ENCODE measurements around the gene GNAI3.

GNAI3 gene

DNA sequence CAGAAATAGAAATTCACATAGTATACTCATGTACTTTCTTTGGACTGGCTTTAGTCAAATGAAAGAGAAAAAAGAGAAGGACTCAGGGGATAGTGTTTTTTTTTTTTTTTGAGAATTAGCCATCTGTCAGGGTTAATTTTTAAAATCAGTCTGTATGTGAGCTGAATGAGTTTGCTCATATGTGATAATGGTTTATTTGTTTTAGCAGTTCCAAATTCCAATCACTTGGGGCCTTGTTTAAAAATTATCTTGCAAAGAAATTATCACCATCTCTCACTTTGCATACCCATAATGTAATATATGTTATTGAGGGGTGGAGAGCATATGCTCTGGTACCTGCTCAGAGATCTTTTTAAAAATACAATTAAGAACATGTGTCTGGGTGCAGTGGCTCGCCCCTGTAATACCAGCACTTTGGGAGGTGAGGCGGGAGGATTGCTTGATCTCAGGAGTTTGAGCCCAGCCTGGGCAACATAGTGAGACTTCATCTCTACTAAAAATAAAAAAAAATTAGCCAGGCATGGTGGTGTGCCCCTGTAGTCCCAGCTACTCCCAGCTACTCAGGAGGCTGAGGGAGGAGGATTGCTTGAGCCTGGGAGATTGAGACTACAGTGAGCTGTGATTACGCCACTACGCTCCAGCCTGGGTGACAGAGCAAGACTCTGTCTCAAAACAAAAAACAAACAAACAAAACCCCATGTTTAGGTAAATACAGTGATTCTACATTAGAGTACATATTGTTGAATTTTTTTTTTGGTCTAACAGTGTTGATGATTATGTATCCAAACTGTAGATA is 19.7 kb downstream of the GNAI3 start:
- TF ChIP-seq, protein P1, sequence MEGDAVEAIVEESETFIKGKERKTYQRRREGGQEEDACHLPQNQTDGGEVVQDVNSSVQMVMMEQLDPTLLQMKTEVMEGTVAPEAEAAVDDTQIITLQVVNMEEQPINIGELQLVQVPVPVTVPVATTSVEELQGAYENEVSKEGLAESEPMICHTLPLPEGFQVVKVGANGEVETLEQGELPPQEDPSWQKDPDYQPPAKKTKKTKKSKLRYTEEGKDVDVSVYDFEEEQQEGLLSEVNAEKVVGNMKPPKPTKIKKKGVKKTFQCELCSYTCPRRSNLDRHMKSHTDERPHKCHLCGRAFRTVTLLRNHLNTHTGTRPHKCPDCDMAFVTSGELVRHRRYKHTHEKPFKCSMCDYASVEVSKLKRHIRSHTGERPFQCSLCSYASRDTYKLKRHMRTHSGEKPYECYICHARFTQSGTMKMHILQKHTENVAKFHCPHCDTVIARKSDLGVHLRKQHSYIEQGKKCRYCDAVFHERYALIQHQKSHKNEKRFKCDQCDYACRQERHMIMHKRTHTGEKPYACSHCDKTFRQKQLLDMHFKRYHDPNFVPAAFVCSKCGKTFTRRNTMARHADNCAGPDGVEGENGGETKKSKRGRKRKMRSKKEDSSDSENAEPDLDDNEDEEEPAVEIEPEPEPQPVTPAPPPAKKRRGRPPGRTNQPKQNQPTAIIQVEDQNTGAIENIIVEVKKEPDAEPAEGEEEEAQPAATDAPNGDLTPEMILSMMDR (IDR thresholded peaks at IDR 0.05; ENCODE audit: low read depth, low read length), result no peak
- no peak overlapping the region for H3K4me3 ChIP-seq (ENCODE audit: low read depth, low read length)

DNA sequence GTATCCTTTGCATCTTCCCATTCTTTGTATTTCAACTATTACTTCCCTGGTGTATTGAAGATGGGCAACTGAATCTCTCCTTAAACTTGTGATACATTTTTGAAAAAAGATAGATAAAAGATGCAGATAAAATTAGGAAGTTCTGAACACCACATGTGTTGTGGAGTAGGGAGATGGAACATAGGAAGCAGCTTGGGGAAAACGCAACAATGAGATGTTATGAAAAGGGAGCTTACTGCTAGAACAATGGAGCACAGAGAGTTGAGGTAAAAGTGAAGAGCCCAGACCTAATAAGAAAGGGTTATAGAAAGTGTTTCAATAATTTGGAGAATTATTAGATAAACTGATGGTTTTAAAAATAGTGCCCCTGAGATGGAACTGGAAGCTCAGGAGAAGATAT is 20.9 kb downstream of the GNAI3 start:
- TF ChIP-seq, protein P1 (IDR thresholded peaks at IDR 0.05; ENCODE audit: low read depth, low read length), result no peak
- no peak overlapping the region for H3K4me3 ChIP-seq (ENCODE audit: low read depth, low read length)

DNA sequence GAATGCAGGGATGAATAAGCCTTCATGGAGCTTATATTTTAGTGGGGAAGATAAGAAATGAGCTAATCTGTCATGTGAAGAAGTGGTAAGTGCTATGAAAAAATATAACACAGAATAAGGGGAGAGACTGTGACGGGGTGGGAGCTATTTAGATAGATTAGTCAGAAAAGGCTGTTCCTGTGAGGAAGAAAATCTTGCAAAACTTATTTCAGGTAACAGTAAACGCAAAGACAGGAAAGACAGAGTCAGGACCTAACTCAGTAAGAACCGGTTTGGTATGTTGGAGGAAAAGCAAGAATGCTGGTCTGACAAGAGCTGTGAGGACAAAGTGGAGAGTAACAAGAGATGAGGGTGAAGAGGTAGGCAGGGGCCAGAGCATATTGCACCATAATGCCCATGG is 22.0 kb downstream of the GNAI3 start:
- TF ChIP-seq, protein P1 (IDR thresholded peaks at IDR 0.05; ENCODE audit: low read depth, low read length), result no peak
- H3K4me3 ChIP-seq (ENCODE audit: low read depth, low read length), result no peak overlapping the region

- no peak overlapping the region for H3K4me3 ChIP-seq (ENCODE audit: low read depth, low read length)
- TF ChIP-seq, protein P1 (IDR thresholded peaks at IDR 0.05; ENCODE audit: low read depth, low read length), result no peak
Observed at GRCh38 chr1:109573785-109574184, 25.4 kb downstream of the GNAI3 start.

- TF ChIP-seq, protein P1 (IDR thresholded peaks at IDR 0.05; ENCODE audit: low read depth, low read length), result no peak
- H3K4me3 ChIP-seq (ENCODE audit: low read depth, low read length), result no peak overlapping the region
Observed at GRCh38 chr1:109578947-109579443, 30.6 kb downstream of the GNAI3 start.

DNA sequence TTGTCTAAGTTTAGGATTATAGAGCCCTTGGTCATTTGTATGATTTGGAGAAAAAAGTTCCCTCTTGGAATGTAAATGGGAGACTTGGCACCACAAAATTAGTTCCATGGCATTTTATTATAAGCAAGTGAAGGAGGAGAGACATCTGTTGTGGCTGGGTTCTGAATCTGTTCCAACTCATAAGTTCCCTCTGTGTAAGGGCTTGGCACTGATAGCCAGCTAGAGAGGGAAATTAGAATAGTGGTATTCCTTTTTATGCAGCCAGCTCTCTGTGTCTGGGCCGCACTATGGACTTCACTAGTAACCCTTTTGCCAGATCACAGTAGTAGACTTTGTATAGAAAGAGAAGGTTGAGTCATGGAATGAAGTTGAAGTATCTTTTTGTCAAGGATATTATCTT is 31.1 kb downstream of the GNAI3 start:
- TF ChIP-seq, protein P1 (IDR thresholded peaks at IDR 0.05; ENCODE audit: low read depth, low read length), result no peak

DNA sequence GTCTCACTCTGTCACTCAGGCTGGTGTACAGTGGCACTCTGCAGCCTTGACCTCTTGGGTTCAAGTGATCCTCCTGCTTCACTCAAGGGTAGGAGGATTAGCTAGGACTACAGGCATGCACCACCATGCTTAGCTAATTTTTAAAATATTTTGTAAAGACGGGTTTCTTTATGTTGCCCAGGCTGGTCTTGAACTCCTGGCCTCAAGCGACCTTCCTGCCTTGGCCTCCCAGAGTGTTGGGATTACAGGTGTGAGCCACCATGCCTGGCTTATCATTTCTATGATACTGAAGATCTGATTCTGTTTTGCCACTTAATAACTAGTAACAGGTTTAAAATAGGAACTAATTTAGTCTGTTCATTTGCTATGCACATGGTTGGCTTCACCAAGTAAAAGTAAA is 33.6 kb downstream of the GNAI3 start:
- H3K4me3 ChIP-seq (ENCODE audit: low read depth, low read length), result no peak overlapping the region
- TF ChIP-seq, protein P1 (IDR thresholded peaks at IDR 0.05; ENCODE audit: low read depth, low read length), result no peak

More for the DNA sequence above, 31.1 kb downstream of the GNAI3 start:
- no peak overlapping the region for H3K4me3 ChIP-seq (ENCODE audit: low read depth, low read length)

Measured in WI38 (cell line).